Central memory CD8-positive, alpha-beta T cell (primary cell): ENCODE data around the gene CCNB2.

Experiments used
- ATAC-seq: fragments of 150-1000 bp; cut with Tn5 transposase; replicated peaks from 2 replicates; pipeline ENCODE4 v1.10.0; 2022; ENCODE audit warnings: mild to moderate bottlenecking, moderate FRiP score, moderate number of reproducible peaks; ENCODE audit not compliant: poor library complexity, severe bottlenecking; ENCODE audit errors: extremely low read depth
- DNase-seq, 2 donors: peaks; one replicate each; pipeline ENCODE4 v3.0.0; 2021; ENCODE audit warnings: low spot score in 2 of 2
- H3K27ac Mint-ChIP-seq: one replicate; pipeline ENCODE4 v1.8.0; 2022; ENCODE audit warnings: low read depth, mild to moderate bottlenecking, moderate library complexity, mixed read lengths
- H3K27me3 Mint-ChIP-seq: one replicate; pipeline ENCODE4 v1.8.0; 2022; ENCODE audit warnings: mixed read lengths
- H3K36me3 Mint-ChIP-seq: one replicate; pipeline ENCODE4 v1.8.0; 2022; ENCODE audit warnings: mild to moderate bottlenecking, moderate library complexity, mixed read lengths; ENCODE audit not compliant: insufficient read depth
- H3K4me1 Mint-ChIP-seq: one replicate; pipeline ENCODE4 v1.8.0; 2022; ENCODE audit warnings: mixed read lengths
- H3K4me3 Mint-ChIP-seq: one replicate; pipeline ENCODE4 v1.8.0; 2022; ENCODE audit warnings: mild to moderate bottlenecking, moderate library complexity, mixed read lengths
- H3K9me3 Mint-ChIP-seq: one replicate; pipeline ENCODE4 v1.8.0; 2022; ENCODE audit warnings: mixed read lengths

The CCNB2 gene

DNA sequence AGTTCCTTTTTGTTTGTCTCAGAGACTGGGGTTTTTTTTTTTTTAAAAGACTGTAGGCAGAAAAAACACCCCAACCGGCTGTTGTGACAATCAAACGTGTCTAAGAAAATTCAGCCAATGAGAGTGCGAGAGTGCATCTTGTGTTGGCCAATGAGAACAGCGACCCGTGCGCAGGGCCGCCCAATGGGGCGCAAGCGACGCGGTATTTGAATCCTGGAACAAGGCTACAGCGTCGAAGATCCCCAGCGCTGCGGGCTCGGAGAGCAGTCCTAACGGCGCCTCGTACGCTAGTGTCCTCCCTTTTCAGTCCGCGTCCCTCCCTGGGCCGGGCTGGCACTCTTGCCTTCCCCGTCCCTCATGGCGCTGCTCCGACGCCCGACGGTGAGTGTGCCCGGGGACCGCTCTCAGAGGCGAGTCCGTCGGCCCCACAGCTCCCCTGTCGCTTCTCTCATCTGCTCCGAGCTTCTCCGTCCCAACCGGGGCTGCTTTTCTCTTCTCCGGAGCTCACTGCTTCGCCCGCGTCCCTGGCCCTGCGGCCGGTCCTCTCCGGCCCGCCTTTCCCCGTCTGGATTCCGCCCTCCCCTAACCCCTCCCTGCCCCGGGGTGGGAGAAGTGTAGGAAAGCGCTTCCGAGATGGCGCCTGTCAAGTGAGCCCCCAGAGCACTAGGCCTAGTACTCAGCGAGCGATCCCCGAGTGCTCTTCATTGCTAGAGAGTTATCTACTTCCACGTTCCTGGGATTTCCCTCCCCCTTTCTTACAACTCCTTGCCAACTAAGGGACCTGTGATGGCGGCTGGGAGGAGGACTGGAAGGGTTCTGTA, at the start of gene CCNB2:
CCNB2 (plus strand) TSS at position 235 of the 821 bp plus-strand sequence; CDS start at position 358, 123 bp downstream.
- peak; percentile 68 to 79 for DNase-seq
- peak within 1 kb of the TSS; percentile 98 for H3K27ac Mint-ChIP-seq
- H3K27me3 Mint-ChIP-seq, result no peaks in the 10 kb centered on the region
- H3K4me1 Mint-ChIP-seq, result peaks cover 15% of the 10 kb centered on the region
- H3K36me3 Mint-ChIP-seq, result peaks cover 7% of the 10 kb centered on the region
- H3K4me3 Mint-ChIP-seq, result peak within 1 kb of the TSS; percentile 92
- no peaks in the 10 kb centered on the region for H3K9me3 Mint-ChIP-seq
- ATAC-seq, result peak; percentile 100

GRCh38 chr15:59059076-59059597, 45.8 kb upstream of the CCNB2 start:
- peaks cover 34% of the 10 kb centered on the region for H3K36me3 Mint-ChIP-seq
- H3K9me3 Mint-ChIP-seq, result no peaks in the 10 kb centered on the region
- no peak for ATAC-seq
- H3K27ac Mint-ChIP-seq, result no peak overlapping the region
- no peak for DNase-seq
- peaks cover 14% of the 10 kb centered on the region for H3K4me1 Mint-ChIP-seq
- H3K27me3 Mint-ChIP-seq, result no peaks in the 10 kb centered on the region
- H3K4me3 Mint-ChIP-seq, result no peak overlapping the region

GRCh38 chr15:59060348-59060747, 44.6 kb upstream of the CCNB2 start:
- Mint-ChIP-seq H3K4me3 (no peak overlapping the region), H3K36me3 (peaks cover 37% of the 10 kb centered on the region), H3K9me3 (no peaks in the 10 kb centered on the region), H3K27me3 (no peaks in the 10 kb centered on the region), H3K27ac (no peak overlapping the region), H3K4me1 (peaks cover 14% of the 10 kb centered on the region)
- no peak for ATAC-seq
- no peak for DNase-seq

DNA sequence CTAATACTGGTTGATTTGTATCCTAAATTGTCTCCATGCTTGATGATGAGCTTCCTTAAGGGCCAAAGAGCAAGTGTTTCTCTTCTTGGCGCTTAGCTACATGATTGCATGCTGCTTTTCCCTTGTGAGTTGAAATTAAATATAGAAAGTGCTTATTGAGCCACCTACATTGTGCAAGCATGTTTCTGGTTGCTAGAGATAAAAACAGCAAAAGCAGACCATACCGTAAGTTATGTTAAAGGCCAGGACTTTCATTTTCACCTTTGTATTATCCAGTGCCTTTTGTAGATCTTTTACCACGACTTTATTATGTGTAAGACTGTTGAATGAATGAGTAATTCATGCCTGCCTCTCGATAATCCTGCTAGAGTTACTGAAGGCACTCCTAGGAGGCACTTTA, 41.9 kb upstream of the CCNB2 start:
- H3K4me3 Mint-ChIP-seq, result no peak overlapping the region
- DNase-seq, result no peak
- H3K4me1 Mint-ChIP-seq, result peaks cover 8% of the 10 kb centered on the region
- H3K9me3 Mint-ChIP-seq, result no peaks in the 10 kb centered on the region
- no peak for ATAC-seq
- H3K27ac Mint-ChIP-seq, result peak overlapping the region; percentile 19
- peaks cover 40% of the 10 kb centered on the region for H3K36me3 Mint-ChIP-seq
- H3K27me3 Mint-ChIP-seq, result no peaks in the 10 kb centered on the region

- ATAC-seq (no peak), DNase-seq (no peak)
- peaks cover 2% of the 10 kb centered on the region for H3K4me1 Mint-ChIP-seq
- H3K9me3 Mint-ChIP-seq, result no peaks in the 10 kb centered on the region
- H3K36me3 Mint-ChIP-seq, result peaks cover 37% of the 10 kb centered on the region
- no peak overlapping the region for H3K4me3 Mint-ChIP-seq
- H3K27ac Mint-ChIP-seq, result no peak overlapping the region
- H3K27me3 Mint-ChIP-seq, result no peaks in the 10 kb centered on the region
Observed at GRCh38 chr15:59069430-59069829, 35.5 kb upstream of the CCNB2 start.

GRCh38 chr15:59074607-59075006, 30.3 kb upstream of the CCNB2 start:
- no peak overlapping the region for H3K27ac Mint-ChIP-seq
- no peaks in the 10 kb centered on the region for H3K27me3 Mint-ChIP-seq
- peaks cover 7% of the 10 kb centered on the region for H3K4me1 Mint-ChIP-seq
- H3K36me3 Mint-ChIP-seq, result peaks cover 31% of the 10 kb centered on the region
- H3K4me3 Mint-ChIP-seq, result no peak overlapping the region
- DNase-seq (no peak), ATAC-seq (no peak)
- no peaks in the 10 kb centered on the region for H3K9me3 Mint-ChIP-seq

- Mint-ChIP-seq H3K4me1 (peaks cover 4% of the 10 kb centered on the region), H3K27me3 (no peaks in the 10 kb centered on the region), H3K4me3 (no peak overlapping the region), H3K9me3 (no peaks in the 10 kb centered on the region), H3K36me3 (peaks cover 55% of the 10 kb centered on the region), H3K27ac (no peak overlapping the region)
- no peak for ATAC-seq
- no peak for DNase-seq
Observed at GRCh38 chr15:59087731-59088130, 17.2 kb upstream of the CCNB2 start.

DNA sequence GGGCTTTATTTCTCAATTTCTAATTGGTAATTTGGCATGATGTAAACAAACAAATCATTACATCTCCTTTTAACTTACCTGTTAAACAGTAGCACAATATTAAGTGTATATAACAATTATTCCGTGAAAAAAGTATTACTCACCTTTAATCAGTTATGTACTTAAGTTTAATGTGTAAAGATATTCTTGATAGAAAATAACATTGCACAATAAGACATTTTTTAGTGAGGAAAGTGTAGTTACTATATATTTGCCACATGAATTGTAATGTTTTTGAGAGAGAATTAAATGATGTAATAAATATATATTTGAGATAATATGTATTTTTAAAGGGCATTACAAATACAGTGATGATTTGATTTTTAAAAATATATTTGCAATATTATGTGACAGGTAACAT, 10.9 kb upstream of the CCNB2 start:
- Mint-ChIP-seq H3K36me3 (peaks cover 44% of the 10 kb centered on the region), H3K4me1 (no peaks in the 10 kb centered on the region)
- ATAC-seq, result no peak

GRCh38 chr15:59096429-59096828, 8.5 kb upstream of the CCNB2 start:
- DNase-seq, result no peak
- ATAC-seq, result no peak
- Mint-ChIP-seq H3K9me3 (no peaks in the 10 kb centered on the region), H3K27ac (no peak overlapping the region), H3K4me3 (no peak overlapping the region), H3K4me1 (no peaks in the 10 kb centered on the region), H3K27me3 (no peaks in the 10 kb centered on the region), H3K36me3 (peaks cover 34% of the 10 kb centered on the region)

More for the DNA sequence above, 10.9 kb upstream of the CCNB2 start:
- Mint-ChIP-seq H3K27me3 (no peaks in the 10 kb centered on the region), H3K4me3 (no peak overlapping the region), H3K27ac (no peak overlapping the region), H3K9me3 (no peaks in the 10 kb centered on the region)
- DNase-seq, result no peak

DNA sequence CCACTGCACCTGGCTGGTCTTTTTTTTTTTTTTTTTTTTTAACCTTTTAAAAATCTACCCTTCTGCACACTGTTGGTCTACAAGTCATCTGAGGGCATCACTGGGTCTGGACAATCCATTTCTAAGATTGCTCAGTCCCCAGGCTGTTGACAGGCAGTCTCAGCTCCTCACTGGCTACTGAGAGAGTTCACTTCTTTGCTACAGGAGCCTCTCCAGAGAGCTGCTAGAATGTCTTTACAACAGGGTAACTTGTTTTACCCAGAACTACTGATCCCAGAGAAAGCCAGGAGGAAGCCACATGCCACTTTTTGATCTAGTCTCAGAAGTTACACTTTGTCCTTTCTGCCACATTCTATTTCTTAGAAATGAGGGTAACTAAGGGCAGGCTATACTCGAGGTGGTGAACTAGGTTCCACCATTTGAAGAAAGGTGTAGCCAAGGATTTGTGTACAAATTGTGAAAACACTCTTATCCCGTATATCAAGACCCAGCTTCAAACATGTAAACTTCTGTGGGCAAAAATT, 5.7 kb upstream of the CCNB2 start:
- ATAC-seq (no peak), DNase-seq (no peak)
- peaks cover 2% of the 10 kb centered on the region for H3K4me1 Mint-ChIP-seq
- peaks cover 14% of the 10 kb centered on the region for H3K36me3 Mint-ChIP-seq
- H3K9me3 Mint-ChIP-seq, result no peaks in the 10 kb centered on the region
- H3K27ac Mint-ChIP-seq, result no peak overlapping the region
- no peak overlapping the region for H3K4me3 Mint-ChIP-seq
- H3K27me3 Mint-ChIP-seq, result no peaks in the 10 kb centered on the region

- peak in 1 of 2 donors; percentile 17 for DNase-seq
- no peak for ATAC-seq
- peaks cover 15% of the 10 kb centered on the region for H3K4me1 Mint-ChIP-seq
- H3K9me3 Mint-ChIP-seq, result no peaks in the 10 kb centered on the region
- H3K27me3 Mint-ChIP-seq, result no peaks in the 10 kb centered on the region
- H3K36me3 Mint-ChIP-seq, result peaks cover 7% of the 10 kb centered on the region
- peak overlapping the region; percentile 92 for H3K4me3 Mint-ChIP-seq
- peak overlapping the region; percentile 98 for H3K27ac Mint-ChIP-seq
Observed at GRCh38 chr15:59104602-59104911, 389 bp upstream of the CCNB2 start.

- DNase-seq (no peak), ATAC-seq (no peak)
- Mint-ChIP-seq H3K4me1 (peaks cover 15% of the 10 kb centered on the region), H3K36me3 (peaks cover 7% of the 10 kb centered on the region), H3K9me3 (no peaks in the 10 kb centered on the region), H3K27me3 (no peaks in the 10 kb centered on the region), H3K4me3 (peak overlapping the region; percentile 92), H3K27ac (no peak overlapping the region)
Observed at GRCh38 chr15:59105854-59106253, 908 bp downstream of the CCNB2 start.

DNA sequence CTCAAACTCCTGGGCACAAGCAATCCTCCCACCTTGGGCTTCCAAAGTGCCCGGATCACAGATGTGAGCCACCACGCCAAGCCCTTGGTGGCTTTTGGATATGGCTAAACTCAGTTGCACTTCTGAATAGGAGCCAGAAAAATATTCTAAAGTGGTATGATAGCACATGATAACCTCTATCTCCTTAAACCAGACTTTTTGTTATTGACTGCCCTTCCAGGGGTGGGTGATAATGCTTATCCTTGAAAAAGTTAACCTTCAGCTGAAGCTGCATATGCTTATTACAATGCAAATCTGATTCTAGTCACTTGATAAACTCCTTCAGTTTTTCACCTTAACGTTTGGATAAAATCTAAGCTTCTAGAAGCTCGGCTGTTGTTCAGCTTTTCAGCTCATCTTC, 6.3 kb downstream of the CCNB2 start:
- H3K27me3 Mint-ChIP-seq, result no peaks in the 10 kb centered on the region

More for the DNA sequence above, 6.3 kb downstream of the CCNB2 start:
- Mint-ChIP-seq H3K36me3 (peaks cover 3% of the 10 kb centered on the region), H3K4me1 (no peaks in the 10 kb centered on the region), H3K27ac (no peak overlapping the region), H3K4me3 (no peak overlapping the region), H3K9me3 (no peaks in the 10 kb centered on the region)
- DNase-seq (no peak), ATAC-seq (no peak)
